GM12878 (cell line): Measurements from ENCODE around the gene SH2B2. TPM values are rescaled to one million over a fixed set of nuclear protein-coding genes. Genes with fewer than 3 reads are reported as not detected.

Source experiments
- ATF7 ChIP-seq: fragments of 450-650 bp; IDR thresholded peaks from 2 replicates; pipeline ENCODE4 v1.6.1; 2016; ENCODE audit warnings: low read depth, mild to moderate bottlenecking
- BRCA1 ChIP-seq: IDR thresholded peaks from 2 replicates; pipeline ENCODE4 v1.6.1; 2011; ENCODE audit warnings: low read depth, low read length, improper control_type of control experiment
- MXI1 ChIP-seq: fragments of 150-350 bp; IDR thresholded peaks from 2 replicates; pipeline ENCODE4 v1.6.1; 2011; ENCODE audit warnings: low read depth, mild to moderate bottlenecking, inconsistent platforms, low read length, improper control_type of control experiment
- MYB ChIP-seq: fragments of 150-350 bp; IDR thresholded peaks from 2 replicates; pipeline ENCODE4 v1.6.1; 2014; ENCODE audit warnings: mild to moderate bottlenecking, low read depth, low read length, borderline replicate concordance
- polyA plus RNA-seq, 11 experiments: library from polyadenylated mRNA; depleted of rRNA in 4 of 11; unstranded in 6 of 11; stranded (reverse) in 5 of 11; fragments of >200 nt; fragmentation: Nextera tagmentation in 4 of 11; fragmentation: Illumina TruSeq in 1 of 11; extraction: Ambion mirVana in 4 of 11; extraction: Trizol in 1 of 11; gene quantifications; 1 replicate in 1 of 11; 2 replicates in 10 of 11; pipeline versions ENCODE4 v1.2.1 to v1.2.3, GENCODE V29; 2011 to 2016; ENCODE audit warnings: inconsistent platforms in 2 of 11, missing spikeins in 2 of 11, low read depth in 1 of 11
- total RNA-seq, 4 experiments: library from RNA; depleted of rRNA in 3 of 4; stranded (reverse); fragments of >200 nt in 3 of 4; fragmentation: Illumina TruSeq in 1 of 4; extraction: Trizol in 1 of 4; gene quantifications; 2 replicates each; pipeline versions ENCODE4 v1.2.1 to v1.2.3, GENCODE V29; 2013 to 2021
- TF ChIP-seq, protein P1 (sequence below): fragments of 450-650 bp; IDR thresholded peaks from 2 replicates; pipeline ENCODE4 v1.6.1; 2017; ENCODE audit warnings: mild to moderate bottlenecking
- TF ChIP-seq, protein P2 (sequence below): IDR thresholded peaks from 2 replicates; pipeline ENCODE4 v1.6.1; 2012; ENCODE audit warnings: low read depth, low read length, improper control_type of control experiment
- TF ChIP-seq, protein P3 (sequence below): IDR thresholded peaks from 2 replicates; pipeline ENCODE4 v1.6.1; 2011; ENCODE audit warnings: mild to moderate bottlenecking, low read depth, low read length, moderate library complexity; ENCODE audit not compliant: insufficient replicate concordance

Gene SH2B2
- total and polyA plus RNA-seq, 10 of the 15 experiments (the other 5 are each of a cell fraction or from before 2014, with no cell fraction given): 0.13 to 55.1 (median 7.4) TPM; not detected in 1

DNA sequence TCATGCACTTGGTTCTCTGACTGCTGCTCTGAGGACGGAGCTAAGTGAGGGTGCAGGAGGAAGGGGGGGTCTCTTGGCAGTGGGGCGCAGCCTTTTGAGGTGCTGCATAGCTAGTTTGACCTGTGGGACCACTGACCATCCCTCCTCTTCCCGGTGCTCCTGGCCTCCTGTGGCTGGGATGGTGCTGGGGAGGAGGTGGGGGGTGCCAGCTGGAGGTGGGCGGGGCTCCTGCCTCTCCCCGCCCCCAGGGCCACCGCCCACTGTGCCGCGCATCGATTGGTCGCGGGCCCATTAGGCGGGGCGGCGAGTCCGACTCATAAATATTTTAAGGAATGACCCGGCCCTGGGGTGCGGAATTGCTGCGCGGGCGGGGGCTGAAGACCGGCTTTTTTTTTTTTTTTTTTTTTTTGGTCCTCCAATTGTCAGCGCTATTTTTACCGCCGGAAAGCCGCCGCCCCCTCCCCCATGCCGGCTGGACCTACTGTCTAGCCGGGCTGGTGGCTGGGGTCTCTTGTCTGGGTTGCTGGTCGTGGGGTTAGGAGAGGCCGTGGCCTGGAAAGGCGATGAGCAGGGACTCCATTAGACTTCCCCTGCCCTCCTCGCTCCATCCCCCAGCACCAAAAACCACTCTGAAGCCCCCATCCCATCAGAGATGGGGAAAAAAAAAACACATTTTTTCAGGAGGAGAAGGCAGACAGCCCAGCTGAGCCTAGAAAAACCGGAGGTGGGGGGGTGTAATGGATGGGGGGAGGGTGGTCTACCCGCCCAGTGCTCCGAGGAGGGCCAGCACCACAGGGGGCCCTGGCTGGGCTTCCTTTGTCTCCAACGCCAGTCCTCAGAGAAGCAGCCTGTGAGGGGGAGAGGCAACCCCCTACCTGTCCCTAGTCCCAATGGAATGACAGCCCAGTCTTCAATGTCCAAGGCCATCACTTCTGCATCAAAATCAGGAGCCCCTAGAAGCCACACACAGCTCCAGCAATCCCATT lies 6.4 kb downstream of the SH2B2 start (continued):
- TF ChIP-seq, protein P1, sequence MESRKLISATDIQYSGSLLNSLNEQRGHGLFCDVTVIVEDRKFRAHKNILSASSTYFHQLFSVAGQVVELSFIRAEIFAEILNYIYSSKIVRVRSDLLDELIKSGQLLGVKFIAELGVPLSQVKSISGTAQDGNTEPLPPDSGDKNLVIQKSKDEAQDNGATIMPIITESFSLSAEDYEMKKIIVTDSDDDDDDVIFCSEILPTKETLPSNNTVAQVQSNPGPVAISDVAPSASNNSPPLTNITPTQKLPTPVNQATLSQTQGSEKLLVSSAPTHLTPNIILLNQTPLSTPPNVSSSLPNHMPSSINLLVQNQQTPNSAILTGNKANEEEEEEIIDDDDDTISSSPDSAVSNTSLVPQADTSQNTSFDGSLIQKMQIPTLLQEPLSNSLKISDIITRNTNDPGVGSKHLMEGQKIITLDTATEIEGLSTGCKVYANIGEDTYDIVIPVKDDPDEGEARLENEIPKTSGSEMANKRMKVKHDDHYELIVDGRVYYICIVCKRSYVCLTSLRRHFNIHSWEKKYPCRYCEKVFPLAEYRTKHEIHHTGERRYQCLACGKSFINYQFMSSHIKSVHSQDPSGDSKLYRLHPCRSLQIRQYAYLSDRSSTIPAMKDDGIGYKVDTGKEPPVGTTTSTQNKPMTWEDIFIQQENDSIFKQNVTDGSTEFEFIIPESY: no peak
- no peak for TF ChIP-seq MYB
- no peak for TF ChIP-seq MXI1
- TF ChIP-seq BRCA1: no peak
- TF ChIP-seq, protein P2, sequence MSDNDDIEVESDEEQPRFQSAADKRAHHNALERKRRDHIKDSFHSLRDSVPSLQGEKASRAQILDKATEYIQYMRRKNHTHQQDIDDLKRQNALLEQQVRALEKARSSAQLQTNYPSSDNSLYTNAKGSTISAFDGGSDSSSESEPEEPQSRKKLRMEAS: no peak
- TF ChIP-seq ATF7: no peak
- TF ChIP-seq, protein P3, sequence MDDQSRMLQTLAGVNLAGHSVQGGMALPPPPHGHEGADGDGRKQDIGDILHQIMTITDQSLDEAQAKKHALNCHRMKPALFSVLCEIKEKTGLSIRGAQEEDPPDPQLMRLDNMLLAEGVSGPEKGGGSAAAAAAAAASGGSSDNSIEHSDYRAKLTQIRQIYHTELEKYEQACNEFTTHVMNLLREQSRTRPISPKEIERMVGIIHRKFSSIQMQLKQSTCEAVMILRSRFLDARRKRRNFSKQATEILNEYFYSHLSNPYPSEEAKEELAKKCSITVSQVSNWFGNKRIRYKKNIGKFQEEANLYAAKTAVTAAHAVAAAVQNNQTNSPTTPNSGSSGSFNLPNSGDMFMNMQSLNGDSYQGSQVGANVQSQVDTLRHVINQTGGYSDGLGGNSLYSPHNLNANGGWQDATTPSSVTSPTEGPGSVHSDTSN: no peak
- TF ChIP-seq, all 136 proteins: peak for 0
